MM.1S (cell line): ENCODE results near the gene AFAP1.
A peak's percentile ranks its signal among the peaks of the same experiment; 100 is the strongest.

Experiments
- DNase-seq: peaks from one replicate; pipeline ENCODE4 v3.0.0-alpha.2; 2015
- H2AFZ ChIP-seq: fragments of 300-600 bp; sonication (generic); 2 replicates; pipeline ENCODE4 v1.6.0; 2016; ENCODE audit warnings: antibody characterized with exemption, low read length
- H3F3A ChIP-seq: fragments of 300-600 bp; sonication (generic); 2 replicates; pipeline ENCODE4 v1.6.1; 2016; ENCODE audit warnings: mild to moderate bottlenecking, antibody characterized with exemption, low read length, moderate library complexity, mixed read lengths; ENCODE audit not compliant: insufficient read depth
- H3K27ac ChIP-seq: fragments of 300-600 bp; sonication (generic); 2 replicates; pipeline ENCODE4 v1.5.1; 2016; ENCODE audit warnings: mild to moderate bottlenecking, low read length
- H3K27me3 ChIP-seq: fragments of 300-600 bp; sonication (generic); replicated peaks from 2 replicates; pipeline ENCODE4 v1.6.0; 2016; ENCODE audit warnings: low read length; ENCODE audit not compliant: insufficient read depth
- H3K36me3 ChIP-seq: fragments of 300-600 bp; sonication (generic); replicated peaks from 2 replicates; pipeline ENCODE4 v1.6.1; 2016; ENCODE audit warnings: mild to moderate bottlenecking, low read length, mixed read lengths; ENCODE audit not compliant: insufficient read depth
- H3K4me1 ChIP-seq: fragments of 300-600 bp; sonication (generic); 2 replicates; pipeline ENCODE4 v1.6.1; 2016; ENCODE audit warnings: low read length, mixed read lengths
- H3K4me2 ChIP-seq: fragments of 300-600 bp; sonication (generic); 2 replicates; pipeline ENCODE4 v1.6.0; 2016; ENCODE audit warnings: low read depth, low read length
- H3K4me3 ChIP-seq: fragments of 300-600 bp; sonication (generic); 2 replicates; pipeline ENCODE4 v1.5.1; 2016; ENCODE audit warnings: low read length, mixed read lengths
- H3K79me2 ChIP-seq: fragments of 300-600 bp; sonication (generic); 2 replicates; pipeline ENCODE4 v1.6.1; 2016; ENCODE audit warnings: mixed run types, low read length, mixed read lengths
- H3K9ac ChIP-seq: fragments of 300-600 bp; sonication (generic); 2 replicates; pipeline ENCODE4 v1.6.1; 2016; ENCODE audit warnings: low read length, mixed read lengths
- H3K9me2 ChIP-seq: fragments of 300-600 bp; sonication (generic); replicated peaks from 2 replicates; pipeline ENCODE4 v1.6.1; 2016; ENCODE audit warnings: mild to moderate bottlenecking, low read length, mixed read lengths; ENCODE audit not compliant: insufficient read depth
- H3K9me3 ChIP-seq: fragments of 300-600 bp; sonication (generic); replicated peaks from 2 replicates; pipeline ENCODE4 v1.6.1; 2016; ENCODE audit warnings: mild to moderate bottlenecking, low read length, mixed read lengths; ENCODE audit not compliant: insufficient read depth
- H4K20me1 ChIP-seq: fragments of 300-600 bp; sonication (generic); 2 replicates; pipeline ENCODE4 v1.6.1; 2016; ENCODE audit warnings: mild to moderate bottlenecking, low read length, moderate library complexity, mixed read lengths; ENCODE audit not compliant: insufficient read depth
- EZH2 ChIP-seq: fragments of 300-600 bp; sonication (generic); optimal IDR thresholded peaks from 2 replicates; pipeline ENCODE3; 2017; ENCODE audit warnings: low read depth, mild to moderate bottlenecking, antibody characterized with exemption, low read length, mixed read lengths
- EZH2phosphoT487 ChIP-seq: fragments of 300-600 bp; sonication (generic); IDR thresholded peaks from 2 replicates; pipeline ENCODE4 v1.6.1; 2018; ENCODE audit warnings: antibody characterized with exemption, low read length
- TF ChIP-seq, protein P1 (sequence below): fragments of 300-600 bp; sonication (generic); IDR thresholded peaks from 2 replicates; pipeline ENCODE4 v1.5.1; 2016; ENCODE audit warnings: antibody characterized with exemption, low read length, mixed read lengths

The AFAP1 gene

GRCh38 chr4:7746351-7747061, 193.2 kb downstream of the AFAP1 start:
- Histone ChIP-seq H3K4me1 (peaks cover 24% of the 10 kb centered on the region), H4K20me1 (no peaks in the 10 kb centered on the region), H3K9me3 (no peaks in the 10 kb centered on the region), H3K27ac (no peak overlapping the region), H3K36me3 (no peaks in the 10 kb centered on the region), H3K9ac (no peak overlapping the region), H3K9me2 (no peaks in the 10 kb centered on the region), H3K27me3 (peaks cover 52% of the 10 kb centered on the region), H3F3A (peaks cover 10% of the 10 kb centered on the region), H3K79me2 (no peaks in the 10 kb centered on the region), H3K4me3 (no peak overlapping the region), H2AFZ (no peak overlapping the region), H3K4me2 (no peak overlapping the region)
- no peak for TF ChIP-seq EZH2phosphoT487
- TF ChIP-seq, protein P1, sequence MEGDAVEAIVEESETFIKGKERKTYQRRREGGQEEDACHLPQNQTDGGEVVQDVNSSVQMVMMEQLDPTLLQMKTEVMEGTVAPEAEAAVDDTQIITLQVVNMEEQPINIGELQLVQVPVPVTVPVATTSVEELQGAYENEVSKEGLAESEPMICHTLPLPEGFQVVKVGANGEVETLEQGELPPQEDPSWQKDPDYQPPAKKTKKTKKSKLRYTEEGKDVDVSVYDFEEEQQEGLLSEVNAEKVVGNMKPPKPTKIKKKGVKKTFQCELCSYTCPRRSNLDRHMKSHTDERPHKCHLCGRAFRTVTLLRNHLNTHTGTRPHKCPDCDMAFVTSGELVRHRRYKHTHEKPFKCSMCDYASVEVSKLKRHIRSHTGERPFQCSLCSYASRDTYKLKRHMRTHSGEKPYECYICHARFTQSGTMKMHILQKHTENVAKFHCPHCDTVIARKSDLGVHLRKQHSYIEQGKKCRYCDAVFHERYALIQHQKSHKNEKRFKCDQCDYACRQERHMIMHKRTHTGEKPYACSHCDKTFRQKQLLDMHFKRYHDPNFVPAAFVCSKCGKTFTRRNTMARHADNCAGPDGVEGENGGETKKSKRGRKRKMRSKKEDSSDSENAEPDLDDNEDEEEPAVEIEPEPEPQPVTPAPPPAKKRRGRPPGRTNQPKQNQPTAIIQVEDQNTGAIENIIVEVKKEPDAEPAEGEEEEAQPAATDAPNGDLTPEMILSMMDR: no peak
- no peak for DNase-seq

GRCh38 chr4:7745301-7745885, 194.3 kb downstream of the AFAP1 start:
- H3K27me3 ChIP-seq: peaks cover 59% of the 10 kb centered on the region
- TF ChIP-seq EZH2 (no peak), EZH2phosphoT487 (no peak)
- TF ChIP-seq, protein P1: no peak
- no peaks in the 10 kb centered on the region for H3K9me3 ChIP-seq
- no peak overlapping the region for H2AFZ ChIP-seq
- no peaks in the 10 kb centered on the region for H3K79me2 ChIP-seq
- no peak overlapping the region for H3K9ac ChIP-seq
- no peak overlapping the region for H3K27ac ChIP-seq
- H3F3A ChIP-seq: no peaks in the 10 kb centered on the region
- no peak overlapping the region for H3K4me3 ChIP-seq
- no peak for DNase-seq
- no peaks in the 10 kb centered on the region for H3K36me3 ChIP-seq
- peaks cover 13% of the 10 kb centered on the region for H3K4me1 ChIP-seq
- H3K4me2 ChIP-seq: no peak overlapping the region
- H4K20me1 ChIP-seq: no peaks in the 10 kb centered on the region
- H3K9me2 ChIP-seq: no peaks in the 10 kb centered on the region

GRCh38 chr4:7744142-7744804, 195.4 kb downstream of the AFAP1 start:
- peak overlapping the region; percentile 18; the same call in 1 of the 2 replicates for H3K4me2 ChIP-seq
- H3K9me3 ChIP-seq: no peaks in the 10 kb centered on the region
- no peak overlapping the region for H3K9ac ChIP-seq
- H3K4me3 ChIP-seq: no peak overlapping the region
- no peaks in the 10 kb centered on the region for H3K79me2 ChIP-seq
- no peaks in the 10 kb centered on the region for H3K36me3 ChIP-seq
- H3K9me2 ChIP-seq: no peaks in the 10 kb centered on the region
- TF ChIP-seq EZH2 (no peak), EZH2phosphoT487 (no peak)
- TF ChIP-seq, protein P1: no peak
- peak overlapping the region; percentile 31; the same call in 1 of the 2 replicates for H3K27ac ChIP-seq
- H3F3A ChIP-seq: no peaks in the 10 kb centered on the region
- peaks cover 61% of the 10 kb centered on the region for H3K27me3 ChIP-seq
- no peaks in the 10 kb centered on the region for H4K20me1 ChIP-seq
- no peak overlapping the region for H2AFZ ChIP-seq
- DNase-seq: no peak
- H3K4me1 ChIP-seq: peaks cover 8% of the 10 kb centered on the region
